ENCODE data around the gene DUSP21.

- TF ChIP-seq CTCF (conservative IDR thresholded peaks at IDR 0.05; ENCODE audit: low read depth, low read length) (no peak), EZH2 (IDR thresholded peaks at IDR 0.05; ENCODE audit: borderline replicate concordance, low read depth, low read length, poor library complexity, severe bottlenecking) (no peak)
Measured at GRCh38 chrX:44872821-44873414, 29.1 kb downstream of the DUSP21 start, which contains the start of gene KDM6A.
